GM21526 (cell line): ENCODE results near the gene C3orf22.
"Not testable (repeated sequence)": the region's sequence is repeated elsewhere in the genome, so short reads cannot be mapped to it uniquely, and the experiment has no call there.

Experiments
- ATAC-seq: cut with Tn5 transposase; IDR thresholded peaks from one replicate; pipeline ENCODE4 v1.9.1; 2021; ENCODE audit warnings: moderate library complexity; ENCODE audit not compliant: unreplicated experiment, low FRiP score

The C3orf22 gene

GRCh38 chr3:126558336-126559071 is at the start of gene C3orf22:
Gene C3orf22, minus strand, starts transcription at chr3:126558932. Its CDS starts 5,542 bp downstream, at chr3:126553390.
- no peak for ATAC-seq

- ATAC-seq: no peak
Measured at GRCh38 chr3:126607214-126607908, 48.6 kb upstream of the C3orf22 start.

GRCh38 chr3:126606001-126606400 is 47.3 kb upstream of the C3orf22 start:
- ATAC-seq: no peak

DNA sequence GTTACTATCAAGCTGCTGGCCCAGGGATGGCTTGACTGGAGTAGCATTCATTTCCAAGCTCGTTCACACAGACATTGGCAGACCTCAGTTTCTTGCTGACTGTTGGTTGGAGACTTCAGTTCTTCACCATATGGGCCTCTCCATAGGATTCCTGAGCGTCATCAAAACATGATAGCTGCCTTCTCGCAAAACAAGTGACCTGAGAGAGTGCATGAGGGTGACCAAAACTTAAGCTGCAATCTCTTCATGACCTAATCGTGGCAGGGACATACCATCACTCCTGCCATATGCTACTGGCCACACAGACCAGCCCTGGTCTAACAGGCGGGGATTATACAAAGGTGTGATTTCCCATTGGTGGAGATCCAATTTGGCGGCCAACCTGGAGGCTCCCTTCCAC is 46.0 kb upstream of the C3orf22 start:
- no peak for ATAC-seq

GRCh38 chr3:126599101-126599500 is 40.4 kb upstream of the C3orf22 start:
- no peak for ATAC-seq

DNA sequence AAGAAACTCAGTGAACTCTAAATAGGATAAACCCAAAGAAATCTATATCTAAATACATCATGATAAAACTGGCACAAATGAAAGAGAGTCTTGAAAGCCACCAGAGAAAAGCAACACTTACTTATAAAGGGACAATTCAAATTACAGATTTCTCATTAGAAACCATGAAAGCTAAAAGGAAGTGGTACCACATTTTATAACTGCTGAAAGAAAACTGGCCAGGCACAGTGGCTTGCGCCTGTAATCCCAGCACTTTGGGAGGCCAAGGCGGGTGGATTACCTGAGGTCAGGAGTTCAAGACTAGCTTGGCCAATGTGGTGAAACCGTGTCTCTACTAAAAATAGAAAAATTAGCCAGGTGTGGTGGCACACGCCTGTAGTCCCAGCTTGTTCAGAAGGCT is 36.7 kb upstream of the C3orf22 start:
- ATAC-seq: not testable (repeated sequence)

DNA sequence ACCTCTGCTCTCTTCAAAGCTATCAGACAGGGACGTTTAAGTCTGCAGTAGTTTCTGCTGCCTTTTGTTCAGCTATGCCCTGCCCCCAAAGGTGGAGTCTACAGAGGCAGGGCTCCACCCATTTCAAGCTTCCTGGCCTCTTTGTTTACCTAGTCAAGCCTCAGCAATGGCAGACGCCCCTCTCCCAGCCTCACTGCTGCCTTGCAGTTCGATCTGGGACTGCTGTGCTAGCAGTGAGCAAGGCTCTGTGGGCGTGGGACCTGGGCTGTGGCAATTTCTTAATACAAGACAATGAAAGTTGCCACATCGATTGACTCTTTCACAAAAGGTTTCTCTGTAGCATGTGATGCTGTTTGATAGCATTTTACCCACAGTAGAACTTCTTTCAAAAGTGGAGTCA is 32.8 kb upstream of the C3orf22 start:
- ATAC-seq: not testable (repeated sequence)

GRCh38 chr3:126582311-126582710 is 23.6 kb upstream of the C3orf22 start:
- no peak for ATAC-seq

- ATAC-seq: no peak
Measured at GRCh38 chr3:126581569-126581968, 22.8 kb upstream of the C3orf22 start.

DNA sequence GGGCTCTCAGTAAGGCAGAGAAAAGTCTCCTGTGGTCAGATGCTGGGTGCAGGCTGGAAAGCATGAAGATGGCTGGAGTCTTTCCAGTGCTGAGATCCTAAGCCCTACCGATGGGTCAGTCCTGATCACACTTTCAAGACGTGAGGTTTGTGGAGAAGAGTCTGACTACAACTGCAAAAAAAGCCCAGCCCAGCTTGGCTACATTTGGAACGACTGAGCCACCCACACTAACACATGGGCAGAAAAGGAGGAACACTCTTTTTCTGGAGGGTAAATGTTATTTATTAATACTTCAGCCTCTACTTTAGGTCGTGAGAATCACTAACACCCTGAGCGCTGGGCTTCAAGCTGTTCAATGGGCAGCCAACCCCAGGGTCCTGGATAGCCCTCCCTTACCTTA is 22.0 kb upstream of the C3orf22 start:
- ATAC-seq: no peak

GRCh38 chr3:126578702-126579101 is 20.0 kb upstream of the C3orf22 start:
- no peak for ATAC-seq

- ATAC-seq: no peak
Measured at GRCh38 chr3:126577261-126577660, 18.5 kb upstream of the C3orf22 start.

GRCh38 chr3:126573492-126574117 is 14.9 kb upstream of the C3orf22 start:
- ATAC-seq: no peak

GRCh38 chr3:126571078-126571477 is 12.3 kb upstream of the C3orf22 start:
- no peak for ATAC-seq

DNA sequence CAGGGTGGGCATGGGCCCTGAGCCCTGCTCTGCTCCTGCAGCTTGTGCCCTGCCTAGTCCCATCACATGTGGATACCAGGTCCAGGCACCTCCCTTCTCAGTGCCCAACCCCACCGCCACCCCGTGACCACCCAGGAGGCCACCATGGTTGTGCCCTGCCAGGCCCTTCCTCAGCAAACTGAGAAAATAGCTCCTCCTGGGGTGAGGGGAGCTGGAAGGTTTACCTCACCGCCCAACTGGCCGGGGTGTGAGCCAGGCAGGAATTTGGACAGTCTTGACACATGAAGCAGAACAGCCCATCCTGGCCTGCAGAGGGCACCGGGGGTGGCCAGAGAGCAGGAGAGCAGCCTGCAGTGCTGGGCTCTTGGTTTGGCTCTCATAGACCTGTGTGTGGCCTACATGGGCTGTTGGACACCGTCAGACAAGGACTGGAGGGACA is 11.4 kb upstream of the C3orf22 start:
- no peak for ATAC-seq

- no peak for ATAC-seq
Measured at GRCh38 chr3:126569390-126569975, 10.8 kb upstream of the C3orf22 start.

- ATAC-seq: no peak
Measured at GRCh38 chr3:126568776-126569342, 10.1 kb upstream of the C3orf22 start.

- no peak for ATAC-seq
Measured at GRCh38 chr3:126567696-126568438, 9.1 kb upstream of the C3orf22 start.

DNA sequence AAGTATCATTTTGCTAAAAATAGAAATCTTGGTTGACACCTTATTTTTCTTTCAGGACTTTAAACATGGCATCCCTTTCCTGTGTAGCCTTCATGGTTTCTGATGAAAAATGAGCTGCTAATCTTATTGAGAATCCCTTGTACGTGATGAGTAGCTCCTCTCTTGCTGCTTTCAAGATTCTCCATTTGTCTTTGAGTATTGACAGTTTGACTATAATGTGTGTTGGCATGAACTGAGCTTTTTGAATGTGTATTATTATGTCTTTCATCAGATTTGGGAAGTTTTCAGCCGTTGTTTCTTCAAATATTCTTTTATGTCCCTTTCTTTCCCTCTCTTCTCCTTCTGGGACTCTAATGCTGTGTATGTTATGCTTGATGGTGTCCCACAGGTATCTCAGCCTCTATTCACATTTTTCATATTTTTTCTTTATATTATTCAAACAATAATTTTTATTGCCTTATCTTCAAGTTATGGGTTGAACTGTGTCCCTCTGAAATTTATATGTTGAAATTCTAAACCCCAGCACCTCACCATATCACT is 4.1 kb upstream of the C3orf22 start:
- no peak for ATAC-seq

- no peak for ATAC-seq
Measured at GRCh38 chr3:126557761-126558160, 971 bp downstream of the C3orf22 start.
